Measurements from ENCODE around the gene DCDC1. TPM values are rescaled to one million over a fixed set of nuclear protein-coding genes. Genes with fewer than 3 reads are reported as not detected.

DCDC1 gene
- total and polyA plus RNA-seq, 9 of the 15 experiments (the other 6 are each of a cell fraction or from before 2014, with no cell fraction given), result 0.05 to 0.18 (median 0.08) TPM; not detected in 3

DNA sequence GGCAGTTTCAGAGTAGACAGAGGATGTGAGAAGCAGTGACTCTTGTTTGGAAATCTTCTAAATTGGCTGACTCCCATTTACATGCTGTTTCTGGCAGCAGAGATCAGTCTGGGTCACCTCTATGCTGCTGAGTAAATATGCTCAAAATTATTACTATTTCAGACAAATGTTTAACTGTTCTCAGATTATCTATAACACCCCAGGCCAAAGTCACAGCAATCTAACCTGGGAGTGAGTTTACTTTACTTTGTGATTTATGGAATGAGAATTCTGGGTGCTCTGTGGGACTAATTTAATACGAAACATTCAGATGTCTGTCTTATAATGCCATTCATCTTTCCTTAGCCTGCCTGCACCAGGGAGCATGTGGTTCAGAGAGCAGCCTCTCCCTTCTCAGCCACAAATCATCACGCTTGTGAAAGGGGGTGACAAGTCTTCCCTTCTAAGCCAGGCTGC is 500.9 kb downstream of the DCDC1 start:
- Histone ChIP-seq H3K9me1 (ENCODE audit: control insufficient read depth, insufficient read depth, low read length) (no peaks in the 10 kb centered on the region), H3K36me3 (ENCODE audit: control insufficient read depth, insufficient read depth, low read length) (no peaks in the 10 kb centered on the region), H3K4me3 (no peak overlapping the region), H3K79me2 (ENCODE audit: control insufficient read depth, insufficient read depth, low read length) (no peaks in the 10 kb centered on the region), H3K9ac (ENCODE audit: insufficient read depth in 1 of 2, low read depth in 2 of 2, low read length in 2 of 2) (no peak overlapping the region), H3K9me3 (replicated peaks; ENCODE audit: control insufficient read depth, insufficient read depth, low read depth, low read length) (no peaks in the 10 kb centered on the region), H3K4me2 (ENCODE audit: insufficient read depth, low read length) (no peak overlapping the region), H3K27ac (ENCODE audit: extremely low read depth, low read depth, low read length) (no peak overlapping the region), H2AFZ (ENCODE audit: low read depth, low read length) (no peak overlapping the region), H4K20me1 (replicated peaks; ENCODE audit: control insufficient read depth, insufficient read depth, low read length) (no peaks in the 10 kb centered on the region), H3K4me1 (replicated peaks in 1 of 2; ENCODE audit: control insufficient read depth in 2 of 2, insufficient read depth in 2 of 2, low read length in 2 of 2) (no peaks in the 10 kb centered on the region), H3K27me3 (ENCODE audit: control insufficient read depth in 2 of 2, insufficient read depth in 2 of 2, low read length in 2 of 2) (no peaks in the 10 kb centered on the region)
- in situ Hi-C loops (cut with MboI), result no loop called here
- ChIA-PET CTCF (ENCODE audit: low intra/inter-chr PET ratio) (no interaction called here), POLR2A (no interaction called here)
- ATAC-seq (no peak), DNase-seq (ENCODE audit: extremely low read depth in 1 of 4, low spot score in 3 of 4) (no peak), FAIRE-seq (no peak)
- intact Hi-C loops (cut with micrococcal nuclease), result no loop called here
- TF ChIP-seq ZNF76 (CRISPR knock-in tag; IDR thresholded peaks at IDR 0.05; ENCODE audit: borderline replicate concordance) (no peak), SREBF1 (IDR thresholded peaks at IDR 0.05; ENCODE audit: borderline replicate concordance, low read depth, low read length) (no peak), DNMT1 (IDR thresholded peaks at IDR 0.05) (no peak), MEF2D (tag; conservative IDR thresholded peaks at IDR 0.05; ENCODE audit: low read depth) (no peak), EP400 (IDR thresholded peaks at IDR 0.05) (no peak), FOXM1 (IDR thresholded peaks at IDR 0.05; ENCODE audit: low read depth) (no peak), FOXM1 (CRISPR knock-in tag; IDR thresholded peaks at IDR 0.05; ENCODE audit: low read depth) (no peak), ZNF431 (CRISPR knock-in tag; IDR thresholded peaks at IDR 0.05) (no peak)
- BruUV-seq (replicated peaks), result no TSS peak
- WGBS (ENCODE audit: insufficient coverage, low coverage, missing lambda C conversion rate), result 0% methylated on average over 2 of the region's 2 CpGs

DNA sequence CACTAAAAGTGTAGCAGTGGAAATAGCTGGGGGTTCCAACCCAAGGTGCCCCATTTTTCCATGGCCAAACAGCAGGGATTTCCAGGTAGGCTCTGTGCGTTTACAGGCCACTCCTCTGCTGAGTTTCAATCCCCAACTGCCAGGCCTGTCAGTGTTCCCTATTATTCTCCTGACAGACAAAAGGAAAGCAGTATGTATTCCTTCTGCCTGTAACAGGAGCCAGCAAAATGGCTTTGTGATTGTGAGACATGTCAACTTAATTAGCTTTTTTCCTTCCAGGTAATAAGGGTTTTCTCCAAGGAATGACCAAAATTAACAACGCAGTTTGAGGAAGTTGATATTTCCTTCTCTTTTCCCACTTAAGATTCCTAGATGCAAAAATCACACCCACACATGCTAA is 506.3 kb downstream of the DCDC1 start:
- CTCF ChIA-PET (ENCODE audit: low intra/inter-chr PET ratio), result no interaction called here
- 7% methylated on average over 2 of the region's 2 CpGs for WGBS (ENCODE audit: insufficient coverage, low coverage, missing lambda C conversion rate)
- FAIRE-seq, result no peak
- TF ChIP-seq TBL1XR1 (IDR thresholded peaks at IDR 0.05; ENCODE audit: low read length in 2 of 2), result no peak
- no peak for TF ChIP-seq ELF4 (CRISPR knock-in tag; IDR thresholded peaks at IDR 0.05)
- TF ChIP-seq ETV5 (CRISPR knock-in tag; IDR thresholded peaks at IDR 0.05; ENCODE audit: low read depth), result no peak
- TF ChIP-seq, protein P1, sequence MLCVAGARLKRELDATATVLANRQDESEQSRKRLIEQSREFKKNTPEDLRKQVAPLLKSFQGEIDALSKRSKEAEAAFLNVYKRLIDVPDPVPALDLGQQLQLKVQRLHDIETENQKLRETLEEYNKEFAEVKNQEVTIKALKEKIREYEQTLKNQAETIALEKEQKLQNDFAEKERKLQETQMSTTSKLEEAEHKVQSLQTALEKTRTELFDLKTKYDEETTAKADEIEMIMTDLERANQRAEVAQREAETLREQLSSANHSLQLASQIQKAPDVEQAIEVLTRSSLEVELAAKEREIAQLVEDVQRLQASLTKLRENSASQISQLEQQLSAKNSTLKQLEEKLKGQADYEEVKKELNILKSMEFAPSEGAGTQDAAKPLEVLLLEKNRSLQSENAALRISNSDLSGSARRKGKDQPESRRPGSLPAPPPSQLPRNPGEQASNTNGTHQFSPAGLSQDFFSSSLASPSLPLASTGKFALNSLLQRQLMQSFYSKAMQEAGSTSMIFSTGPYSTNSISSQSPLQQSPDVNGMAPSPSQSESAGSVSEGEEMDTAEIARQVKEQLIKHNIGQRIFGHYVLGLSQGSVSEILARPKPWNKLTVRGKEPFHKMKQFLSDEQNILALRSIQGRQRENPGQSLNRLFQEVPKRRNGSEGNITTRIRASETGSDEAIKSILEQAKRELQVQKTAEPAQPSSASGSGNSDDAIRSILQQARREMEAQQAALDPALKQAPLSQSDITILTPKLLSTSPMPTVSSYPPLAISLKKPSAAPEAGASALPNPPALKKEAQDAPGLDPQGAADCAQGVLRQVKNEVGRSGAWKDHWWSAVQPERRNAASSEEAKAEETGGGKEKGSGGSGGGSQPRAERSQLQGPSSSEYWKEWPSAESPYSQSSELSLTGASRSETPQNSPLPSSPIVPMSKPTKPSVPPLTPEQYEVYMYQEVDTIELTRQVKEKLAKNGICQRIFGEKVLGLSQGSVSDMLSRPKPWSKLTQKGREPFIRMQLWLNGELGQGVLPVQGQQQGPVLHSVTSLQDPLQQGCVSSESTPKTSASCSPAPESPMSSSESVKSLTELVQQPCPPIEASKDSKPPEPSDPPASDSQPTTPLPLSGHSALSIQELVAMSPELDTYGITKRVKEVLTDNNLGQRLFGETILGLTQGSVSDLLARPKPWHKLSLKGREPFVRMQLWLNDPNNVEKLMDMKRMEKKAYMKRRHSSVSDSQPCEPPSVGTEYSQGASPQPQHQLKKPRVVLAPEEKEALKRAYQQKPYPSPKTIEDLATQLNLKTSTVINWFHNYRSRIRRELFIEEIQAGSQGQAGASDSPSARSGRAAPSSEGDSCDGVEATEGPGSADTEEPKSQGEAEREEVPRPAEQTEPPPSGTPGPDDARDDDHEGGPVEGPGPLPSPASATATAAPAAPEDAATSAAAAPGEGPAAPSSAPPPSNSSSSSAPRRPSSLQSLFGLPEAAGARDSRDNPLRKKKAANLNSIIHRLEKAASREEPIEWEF (CRISPR knock-in tag; IDR thresholded peaks at IDR 0.05), result no peak
- TF ChIP-seq ZNF165 (CRISPR knock-in tag; IDR thresholded peaks at IDR 0.05; ENCODE audit: borderline replicate concordance), result no peak
- no peak for TF ChIP-seq RFX5 (IDR thresholded peaks at IDR 0.05; ENCODE audit: low read depth, low read length)

More for the DNA sequence above, 506.3 kb downstream of the DCDC1 start:
- in situ Hi-C loops (cut with MboI) (no loop called here), intact Hi-C loops (cut with micrococcal nuclease) (no loop called here)
- Histone ChIP-seq H3K27ac (ENCODE audit: extremely low read depth, low read depth, low read length) (no peak overlapping the region), H2AFZ (ENCODE audit: low read depth, low read length) (no peak overlapping the region), H3K9me3 (replicated peaks; ENCODE audit: control insufficient read depth, insufficient read depth, low read depth, low read length) (no peaks in the 10 kb centered on the region), H3K4me1 (replicated peaks in 1 of 2; ENCODE audit: control insufficient read depth in 2 of 2, insufficient read depth in 2 of 2, low read length in 2 of 2) (no peaks in the 10 kb centered on the region), H3K4me2 (ENCODE audit: insufficient read depth, low read length) (no peak overlapping the region), H3K9ac (ENCODE audit: insufficient read depth in 1 of 2, low read depth in 2 of 2, low read length in 2 of 2) (no peak overlapping the region), H4K20me1 (replicated peaks; ENCODE audit: control insufficient read depth, insufficient read depth, low read length) (no peaks in the 10 kb centered on the region), H3K79me2 (ENCODE audit: control insufficient read depth, insufficient read depth, low read length) (no peaks in the 10 kb centered on the region), H3K4me3 (no peak overlapping the region), H3K9me1 (ENCODE audit: control insufficient read depth, insufficient read depth, low read length) (no peaks in the 10 kb centered on the region), H3K27me3 (ENCODE audit: control insufficient read depth in 2 of 2, insufficient read depth in 2 of 2, low read length in 2 of 2) (no peaks in the 10 kb centered on the region), H3K36me3 (ENCODE audit: control insufficient read depth, insufficient read depth, low read length) (no peaks in the 10 kb centered on the region)
- BruUV-seq (replicated peaks), result no TSS peak
- POLR2A ChIA-PET, result no interaction called here
- no peak for ATAC-seq
- no peak for DNase-seq (ENCODE audit: extremely low read depth in 1 of 4, low spot score in 3 of 4)

All from K562 (cell line).